NCI-H2081 treated with DMSO at 0.1 percent for 48 hours (cell line): ENCODE results near the gene CPNE9.

Source experiments
- DNase-seq: peaks from one replicate; lab custom pipeline; 2025; lab: John Stamatoyannopoulos, UW

CPNE9 gene

GRCh38 chr3:9703736-9704346 lies at the start of gene CPNE9:
Gene CPNE9, plus strand, starts transcription at chr3:9703833. Its CDS starts 164 bp downstream, at chr3:9703997.
- DNase-seq = no peak

GRCh38 chr3:9659849-9660248 lies 43.8 kb upstream of the CPNE9 start:
- no peak for DNase-seq

GRCh38 chr3:9660972-9661371 lies 42.7 kb upstream of the CPNE9 start:
- DNase-seq = no peak

GRCh38 chr3:9664119-9664751 lies 39.4 kb upstream of the CPNE9 start:
- no peak for DNase-seq

- no peak for DNase-seq
Measured at GRCh38 chr3:9666704-9667445, 36.8 kb upstream of the CPNE9 start.

GRCh38 chr3:9669277-9669676 lies 34.4 kb upstream of the CPNE9 start:
- no peak for DNase-seq

- DNase-seq = no peak
Measured at GRCh38 chr3:9669720-9670432, 33.8 kb upstream of the CPNE9 start.

- no peak for DNase-seq
Measured at GRCh38 chr3:9673082-9673481, 30.6 kb upstream of the CPNE9 start.

- DNase-seq = no peak
Measured at GRCh38 chr3:9673752-9674151, 29.9 kb upstream of the CPNE9 start.

GRCh38 chr3:9675736-9676290 lies 27.8 kb upstream of the CPNE9 start:
- DNase-seq = no peak

GRCh38 chr3:9676785-9677184 lies 26.8 kb upstream of the CPNE9 start:
- no peak for DNase-seq

GRCh38 chr3:9678493-9678892 lies 25.1 kb upstream of the CPNE9 start:
- DNase-seq = no peak

- DNase-seq = no peak
Measured at GRCh38 chr3:9679476-9680080, 24.1 kb upstream of the CPNE9 start.

GRCh38 chr3:9681011-9681722 lies 22.5 kb upstream of the CPNE9 start:
- DNase-seq = no peak

GRCh38 chr3:9681723-9682081 lies 21.9 kb upstream of the CPNE9 start:
- DNase-seq = no peak

- no peak for DNase-seq
Measured at GRCh38 chr3:9682096-9682495, 21.5 kb upstream of the CPNE9 start.

- DNase-seq = no peak
Measured at GRCh38 chr3:9683426-9683825, 20.2 kb upstream of the CPNE9 start.

GRCh38 chr3:9685216-9686049 lies 18.2 kb upstream of the CPNE9 start:
- no peak for DNase-seq

GRCh38 chr3:9686050-9686550 lies 17.5 kb upstream of the CPNE9 start:
- DNase-seq = no peak

- no peak for DNase-seq
Measured at GRCh38 chr3:9686703-9687102, 16.9 kb upstream of the CPNE9 start.
